ENCODE measurements around the gene KCNQ4.

The KCNQ4 gene

GRCh38 chr1:40841602-40842001, 58.0 kb downstream of the KCNQ4 start:
- Histone ChIP-seq H3K4me1 (ENCODE audit: insufficient read depth, low read length) (no peaks in the 10 kb centered on the region), H3K27me3 (ENCODE audit: control insufficient read depth in 1 of 2, insufficient read depth in 2 of 2, low read length in 2 of 2) (no peaks in the 10 kb centered on the region), H3K27ac (ENCODE audit: low read depth, low read length) (no peak overlapping the region), H3K4me3 (ENCODE audit: low read depth in 1 of 2, low read length in 2 of 2) (no peak overlapping the region), H3K9me3 (ENCODE audit: low read length) (peaks cover 5% of the 10 kb centered on the region), H3K9ac (ENCODE audit: low read length) (no peak overlapping the region), H3K36me3 (ENCODE audit: insufficient read depth, low read length) (no peaks in the 10 kb centered on the region)

- peaks cover 5% of the 10 kb centered on the region for H3K9me3 ChIP-seq (ENCODE audit: low read length)
- H3K27me3 ChIP-seq (ENCODE audit: control insufficient read depth in 1 of 2, insufficient read depth in 2 of 2, low read length in 2 of 2), result no peaks in the 10 kb centered on the region
- no peak overlapping the region for H3K27ac ChIP-seq (ENCODE audit: low read depth, low read length)
- H3K4me3 ChIP-seq (ENCODE audit: low read depth in 1 of 2, low read length in 2 of 2), result no peak overlapping the region
- H3K9ac ChIP-seq (ENCODE audit: low read length), result no peak overlapping the region
- no peaks in the 10 kb centered on the region for H3K36me3 ChIP-seq (ENCODE audit: insufficient read depth, low read length)
- H3K4me1 ChIP-seq (ENCODE audit: insufficient read depth, low read length), result no peaks in the 10 kb centered on the region
These were observed 58.6 kb downstream of the KCNQ4 start for GRCh38 chr1:40842207-40842606.

- no peaks in the 10 kb centered on the region for H3K27me3 ChIP-seq (ENCODE audit: control insufficient read depth in 1 of 2, insufficient read depth in 2 of 2, low read length in 2 of 2)
- H3K4me3 ChIP-seq (ENCODE audit: low read depth in 1 of 2, low read length in 2 of 2), result no peak overlapping the region
- H3K9me3 ChIP-seq (ENCODE audit: low read length), result peaks cover 5% of the 10 kb centered on the region
- no peaks in the 10 kb centered on the region for H3K36me3 ChIP-seq (ENCODE audit: insufficient read depth, low read length)
- H3K9ac ChIP-seq (ENCODE audit: low read length), result no peak overlapping the region
- H3K27ac ChIP-seq (ENCODE audit: low read depth, low read length), result no peak overlapping the region
- no peaks in the 10 kb centered on the region for H3K4me1 ChIP-seq (ENCODE audit: insufficient read depth, low read length)
These were observed 59.1 kb downstream of the KCNQ4 start for GRCh38 chr1:40842691-40843090.

GRCh38 chr1:40844079-40844478, 60.5 kb downstream of the KCNQ4 start:
- H3K9ac ChIP-seq (ENCODE audit: low read length), result no peak overlapping the region
- peaks cover 5% of the 10 kb centered on the region for H3K9me3 ChIP-seq (ENCODE audit: low read length)
- no peak overlapping the region for H3K4me3 ChIP-seq (ENCODE audit: low read depth in 1 of 2, low read length in 2 of 2)
- no peaks in the 10 kb centered on the region for H3K36me3 ChIP-seq (ENCODE audit: insufficient read depth, low read length)
- no peaks in the 10 kb centered on the region for H3K4me1 ChIP-seq (ENCODE audit: insufficient read depth, low read length)
- H3K27ac ChIP-seq (ENCODE audit: low read depth, low read length), result no peak overlapping the region
- no peaks in the 10 kb centered on the region for H3K27me3 ChIP-seq (ENCODE audit: control insufficient read depth in 1 of 2, insufficient read depth in 2 of 2, low read length in 2 of 2)

GRCh38 chr1:40844887-40845878, 61.6 kb downstream of the KCNQ4 start:
- peak overlapping the region; percentile 60 for H3K27ac ChIP-seq (ENCODE audit: low read depth, low read length)
- peaks cover 5% of the 10 kb centered on the region for H3K9me3 ChIP-seq (ENCODE audit: low read length)
- no peak overlapping the region for H3K9ac ChIP-seq (ENCODE audit: low read length)
- no peaks in the 10 kb centered on the region for H3K36me3 ChIP-seq (ENCODE audit: insufficient read depth, low read length)
- H3K4me1 ChIP-seq (ENCODE audit: insufficient read depth, low read length), result no peaks in the 10 kb centered on the region
- peak overlapping the region in 1 of 2 donors; percentile 15 for H3K4me3 ChIP-seq (ENCODE audit: low read depth in 1 of 2, low read length in 2 of 2)
- H3K27me3 ChIP-seq (ENCODE audit: control insufficient read depth in 1 of 2, insufficient read depth in 2 of 2, low read length in 2 of 2), result no peaks in the 10 kb centered on the region

GRCh38 chr1:40845895-40846294, 62.3 kb downstream of the KCNQ4 start:
- Histone ChIP-seq H3K36me3 (ENCODE audit: insufficient read depth, low read length) (no peaks in the 10 kb centered on the region), H3K9me3 (ENCODE audit: low read length) (peaks cover 5% of the 10 kb centered on the region), H3K27ac (ENCODE audit: low read depth, low read length) (no peak overlapping the region), H3K4me1 (ENCODE audit: insufficient read depth, low read length) (no peaks in the 10 kb centered on the region), H3K9ac (ENCODE audit: low read length) (no peak overlapping the region), H3K27me3 (ENCODE audit: control insufficient read depth in 1 of 2, insufficient read depth in 2 of 2, low read length in 2 of 2) (no peaks in the 10 kb centered on the region), H3K4me3 (ENCODE audit: low read depth in 1 of 2, low read length in 2 of 2) (no peak overlapping the region)

GRCh38 chr1:40847023-40847745, 63.6 kb downstream of the KCNQ4 start:
- no peak overlapping the region for H3K27ac ChIP-seq (ENCODE audit: low read depth, low read length)
- no peaks in the 10 kb centered on the region for H3K27me3 ChIP-seq (ENCODE audit: control insufficient read depth in 1 of 2, insufficient read depth in 2 of 2, low read length in 2 of 2)
- H3K9me3 ChIP-seq (ENCODE audit: low read length), result peaks cover 5% of the 10 kb centered on the region
- no peaks in the 10 kb centered on the region for H3K4me1 ChIP-seq (ENCODE audit: insufficient read depth, low read length)
- H3K36me3 ChIP-seq (ENCODE audit: insufficient read depth, low read length), result no peaks in the 10 kb centered on the region
- no peak overlapping the region for H3K4me3 ChIP-seq (ENCODE audit: low read depth in 1 of 2, low read length in 2 of 2)
- no peak overlapping the region for H3K9ac ChIP-seq (ENCODE audit: low read length)

- no peaks in the 10 kb centered on the region for H3K27me3 ChIP-seq (ENCODE audit: control insufficient read depth in 1 of 2, insufficient read depth in 2 of 2, low read length in 2 of 2)
- no peaks in the 10 kb centered on the region for H3K9me3 ChIP-seq (ENCODE audit: low read length)
- H3K27ac ChIP-seq (ENCODE audit: low read depth, low read length), result no peak overlapping the region
- peaks cover 2% of the 10 kb centered on the region for H3K4me1 ChIP-seq (ENCODE audit: insufficient read depth, low read length)
- no peak overlapping the region for H3K9ac ChIP-seq (ENCODE audit: low read length)
- no peaks in the 10 kb centered on the region for H3K36me3 ChIP-seq (ENCODE audit: insufficient read depth, low read length)
- no peak overlapping the region for H3K4me3 ChIP-seq (ENCODE audit: low read depth in 1 of 2, low read length in 2 of 2)
These were observed 65.1 kb downstream of the KCNQ4 start for GRCh38 chr1:40848530-40849189.

- peaks cover 5% of the 10 kb centered on the region for H3K4me1 ChIP-seq (ENCODE audit: insufficient read depth, low read length)
- H3K4me3 ChIP-seq (ENCODE audit: low read depth in 1 of 2, low read length in 2 of 2), result no peak overlapping the region
- no peak overlapping the region for H3K27ac ChIP-seq (ENCODE audit: low read depth, low read length)
- H3K9me3 ChIP-seq (ENCODE audit: low read length), result no peaks in the 10 kb centered on the region
- no peaks in the 10 kb centered on the region for H3K27me3 ChIP-seq (ENCODE audit: control insufficient read depth in 1 of 2, insufficient read depth in 2 of 2, low read length in 2 of 2)
- no peak overlapping the region for H3K9ac ChIP-seq (ENCODE audit: low read length)
- no peaks in the 10 kb centered on the region for H3K36me3 ChIP-seq (ENCODE audit: insufficient read depth, low read length)
These were observed 66.4 kb downstream of the KCNQ4 start for GRCh38 chr1:40849801-40850592.

- no peaks in the 10 kb centered on the region for H3K9me3 ChIP-seq (ENCODE audit: low read length)
- H3K36me3 ChIP-seq (ENCODE audit: insufficient read depth, low read length), result no peaks in the 10 kb centered on the region
- no peak overlapping the region for H3K9ac ChIP-seq (ENCODE audit: low read length)
- H3K4me3 ChIP-seq (ENCODE audit: low read depth in 1 of 2, low read length in 2 of 2), result no peak overlapping the region
- no peaks in the 10 kb centered on the region for H3K27me3 ChIP-seq (ENCODE audit: control insufficient read depth in 1 of 2, insufficient read depth in 2 of 2, low read length in 2 of 2)
- H3K27ac ChIP-seq (ENCODE audit: low read depth, low read length), result no peak overlapping the region
- H3K4me1 ChIP-seq (ENCODE audit: insufficient read depth, low read length), result peaks cover 5% of the 10 kb centered on the region
These were observed 68.1 kb downstream of the KCNQ4 start for GRCh38 chr1:40851643-40852042.
